ENCODE measurements around the gene PPAN. TPM values are rescaled to one million over a fixed set of nuclear protein-coding genes. Genes with fewer than 3 reads are reported as not detected.

Gene PPAN, protein sequence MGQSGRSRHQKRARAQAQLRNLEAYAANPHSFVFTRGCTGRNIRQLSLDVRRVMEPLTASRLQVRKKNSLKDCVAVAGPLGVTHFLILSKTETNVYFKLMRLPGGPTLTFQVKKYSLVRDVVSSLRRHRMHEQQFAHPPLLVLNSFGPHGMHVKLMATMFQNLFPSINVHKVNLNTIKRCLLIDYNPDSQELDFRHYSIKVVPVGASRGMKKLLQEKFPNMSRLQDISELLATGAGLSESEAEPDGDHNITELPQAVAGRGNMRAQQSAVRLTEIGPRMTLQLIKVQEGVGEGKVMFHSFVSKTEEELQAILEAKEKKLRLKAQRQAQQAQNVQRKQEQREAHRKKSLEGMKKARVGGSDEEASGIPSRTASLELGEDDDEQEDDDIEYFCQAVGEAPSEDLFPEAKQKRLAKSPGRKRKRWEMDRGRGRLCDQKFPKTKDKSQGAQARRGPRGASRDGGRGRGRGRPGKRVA
- 33.8 and 34.6 TPM in 2 replicates for total RNA-seq

DNA sequence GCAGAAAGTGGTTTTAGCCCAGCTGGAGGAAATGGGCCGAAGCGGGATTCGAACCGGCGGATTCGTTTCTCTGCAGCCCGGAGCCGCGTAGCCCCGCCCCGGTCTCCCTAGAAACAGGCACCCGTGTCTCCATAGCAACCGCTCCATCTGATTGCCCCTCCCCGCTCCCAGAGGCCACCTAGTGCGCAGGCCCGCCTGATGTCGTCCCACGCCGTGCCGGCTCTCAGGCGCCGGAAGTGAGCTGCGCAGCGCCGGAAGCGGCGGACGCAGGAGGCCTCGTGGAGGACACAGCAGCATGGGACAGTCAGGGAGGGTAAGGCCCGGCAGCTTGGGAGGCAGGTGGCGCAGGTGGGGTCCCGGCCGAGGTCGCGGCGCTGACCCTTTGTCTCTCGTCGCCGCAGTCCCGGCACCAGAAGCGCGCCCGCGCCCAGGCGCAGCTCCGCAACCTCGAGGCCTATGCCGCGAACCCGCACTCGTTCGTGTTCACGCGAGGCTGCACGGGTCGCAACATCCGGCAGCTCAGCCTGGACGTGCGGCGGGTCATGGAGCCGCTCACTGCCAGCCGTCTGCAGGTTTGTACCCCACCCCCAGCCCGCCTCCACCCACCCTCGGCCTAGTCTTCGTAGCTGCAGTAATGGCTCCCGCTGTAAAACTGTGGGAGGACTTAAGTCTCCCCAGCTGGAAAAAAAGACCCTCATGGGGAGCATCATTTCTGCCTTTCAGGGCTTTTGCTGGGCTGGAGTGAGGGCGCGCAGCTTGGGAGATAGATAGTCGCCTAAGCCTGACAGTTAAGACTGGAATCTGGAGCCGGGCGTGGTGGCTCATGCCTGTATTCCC, at the start of gene PPAN:
Gene PPAN (plus strand): TSS at position 263 of the 837 bp plus-strand sequence. CDS start 33 bp downstream, at position 296.

DNA sequence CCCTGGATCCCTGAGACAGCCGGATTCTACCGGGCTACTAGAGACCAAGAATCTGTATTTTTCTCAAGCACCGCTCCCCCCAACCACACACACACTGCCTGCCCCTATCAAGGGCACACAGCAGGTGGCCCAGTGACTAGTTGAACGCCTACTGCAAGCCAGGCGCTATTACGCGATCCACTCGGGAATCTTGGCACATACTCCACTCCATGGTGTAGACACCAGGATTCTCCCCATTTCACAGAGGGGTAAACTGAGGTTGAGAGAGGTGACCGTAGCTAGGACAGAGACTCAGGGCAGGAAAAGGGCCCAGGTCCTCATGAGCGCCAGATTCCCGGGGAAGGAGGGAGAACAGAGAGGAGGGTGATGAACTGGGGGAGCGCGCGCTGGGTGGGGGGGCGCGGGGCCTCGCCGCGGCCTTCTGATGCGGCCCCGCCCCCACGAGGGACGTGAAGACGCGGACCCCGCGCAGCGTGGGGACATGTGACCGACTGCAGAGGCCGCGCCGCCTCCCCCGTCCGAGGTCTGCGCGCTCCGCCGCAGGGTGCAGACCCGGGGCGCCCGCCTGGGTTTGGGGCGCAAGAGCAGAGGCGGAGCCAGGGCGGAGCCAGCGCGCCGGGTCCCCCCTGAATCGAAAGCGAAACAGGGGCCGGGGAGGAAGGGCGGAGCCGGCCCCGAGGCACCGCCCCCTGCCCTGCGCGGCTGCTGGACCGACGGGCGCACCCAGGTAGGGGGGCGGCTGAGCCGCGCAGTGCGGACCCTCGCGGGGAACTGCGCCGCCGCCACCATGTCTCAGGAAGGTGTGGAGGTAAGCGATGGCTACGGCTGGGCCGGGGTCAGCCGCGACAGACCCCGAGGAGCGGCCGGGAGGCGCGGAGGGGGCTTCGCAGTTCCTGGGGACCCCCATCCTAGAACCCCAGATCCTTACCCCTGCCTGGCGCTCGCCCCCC, 20.2 kb upstream of the PPAN start, which contains the start of gene SHFL:
Gene SHFL (plus strand): TSS at position 677 of the 950 bp plus-strand sequence. CDS start 111 bp downstream, at position 788.

DNA sequence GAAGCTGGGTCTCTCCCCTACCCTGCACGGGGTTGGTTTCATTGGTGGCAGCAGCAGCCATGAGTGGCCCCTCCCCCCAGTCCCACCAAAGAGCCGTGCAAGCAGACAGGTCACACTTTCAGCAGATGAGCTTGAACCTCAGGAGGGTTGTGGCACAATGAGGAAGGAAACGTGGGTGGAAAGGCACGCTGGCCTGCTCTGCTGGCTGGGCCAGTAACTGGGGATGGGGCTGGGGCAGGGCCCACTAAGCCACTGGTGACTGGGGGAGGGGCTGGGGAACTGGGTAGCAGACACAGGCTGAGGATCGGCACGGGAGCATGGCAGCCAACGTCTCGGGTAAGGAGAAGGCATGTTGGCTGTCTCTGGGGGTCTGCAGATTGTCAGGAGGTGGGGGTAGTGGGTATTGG, 5.2 kb downstream of the PPAN start, which contains the start of gene P2RY11:
Gene P2RY11 (plus strand): TSS at position 289 of the 407 bp plus-strand sequence. CDS start 29 bp downstream, at position 318.

Small RNA genes lying within 50 kb of the gene (small RNA-seq; reads per million reads assigned to genes)
- 20.4 reads per million, percentile 97 among the genes with 10 or more reads in this experiment for gene SNORD105
- gene SNORD105B, result 327 reads per million, percentile 99 among the genes with 10 or more reads in this experiment

Other genes with a start within 250 kb of the PPAN start
- gene OLFM2, start 169.8 kb upstream of the PPAN start, total RNA-seq, result 0.38 and 1.6 TPM in 2 replicates
- gene COL5A3, start 95.9 kb upstream of the PPAN start, total RNA-seq, result 0.67 TPM in 1 of 2 replicates, not detected in the other
- not detected in 2 replicates for gene RDH8, start 92.9 kb upstream of the PPAN start, total RNA-seq
- gene SHFL, start 20.0 kb upstream of the PPAN start, total RNA-seq, result 18.9 and 21.2 TPM in 2 replicates
- gene ANGPTL6, start 3.7 kb upstream of the PPAN start, total RNA-seq, result 0.33 TPM in 1 of 2 replicates, not detected in the other
- 3.0 and 3.3 TPM in 2 replicates for gene P2RY11, start 5.3 kb downstream of the PPAN start, total RNA-seq
- 259 and 291 TPM in 2 replicates for gene EIF3G, start 13.5 kb downstream of the PPAN start, total RNA-seq
- 40.5 and 65.2 TPM in 2 replicates for gene DNMT1, start 88.6 kb downstream of the PPAN start, total RNA-seq
- gene S1PR2, start 125.0 kb downstream of the PPAN start, total RNA-seq, result 1.6 and 1.7 TPM in 2 replicates
- 56.5 and 57.3 TPM in 2 replicates for gene MRPL4, start 145.9 kb downstream of the PPAN start, total RNA-seq
- gene ICAM1, start 164.8 kb downstream of the PPAN start, total RNA-seq, result 45.2 and 46.7 TPM in 2 replicates
- 0.33 TPM in 1 of 2 replicates, not detected in the other for gene ICAM4, start 180.6 kb downstream of the PPAN start, total RNA-seq
- gene ICAM5, start 183.6 kb downstream of the PPAN start, total RNA-seq, result under 0.01 TPM in 1 of 2 replicates, not detected in the other
- gene ZGLP1, start 203.5 kb downstream of the PPAN start, total RNA-seq, result 0.33 and 0.38 TPM in 2 replicates
- gene FDX2, start 209.7 kb downstream of the PPAN start, total RNA-seq, result 8.5 and 15.8 TPM in 2 replicates
- 13.9 and 17.3 TPM in 2 replicates for gene RAVER1, start 227.2 kb downstream of the PPAN start, total RNA-seq
- 7.1 and 9.5 TPM in 2 replicates for gene ICAM3, start 233.3 kb downstream of the PPAN start, total RNA-seq

Data from vein endothelial cell (primary cell).